Cardiac fibroblast (primary cell): ENCODE data around the gene CARD14.

Experiments
- DNase-seq, 2 donors: peaks; one replicate each; pipeline versions ENCODE4 v3.0.0 to v3.0.0-alpha.2; 2010; ENCODE audit warnings: low read depth in 2 of 2
- H3K4me3 ChIP-seq, 2 donors: replicated peaks in 1 of 2; 1 replicate in 1 of 2; 2 replicates in 1 of 2; pipeline ENCODE4 v1.5.1; 2011; ENCODE audit warnings: low read depth in 2 of 2, low read length in 2 of 2, mild to moderate bottlenecking in 2 of 2, moderate library complexity in 1 of 2
- CTCF ChIP-seq: IDR thresholded peaks from one replicate; pipeline ENCODE4 v1.5.1; 2011; ENCODE audit warnings: low read depth, mild to moderate bottlenecking, low read length, inconsistent platforms

Gene CARD14

DNA sequence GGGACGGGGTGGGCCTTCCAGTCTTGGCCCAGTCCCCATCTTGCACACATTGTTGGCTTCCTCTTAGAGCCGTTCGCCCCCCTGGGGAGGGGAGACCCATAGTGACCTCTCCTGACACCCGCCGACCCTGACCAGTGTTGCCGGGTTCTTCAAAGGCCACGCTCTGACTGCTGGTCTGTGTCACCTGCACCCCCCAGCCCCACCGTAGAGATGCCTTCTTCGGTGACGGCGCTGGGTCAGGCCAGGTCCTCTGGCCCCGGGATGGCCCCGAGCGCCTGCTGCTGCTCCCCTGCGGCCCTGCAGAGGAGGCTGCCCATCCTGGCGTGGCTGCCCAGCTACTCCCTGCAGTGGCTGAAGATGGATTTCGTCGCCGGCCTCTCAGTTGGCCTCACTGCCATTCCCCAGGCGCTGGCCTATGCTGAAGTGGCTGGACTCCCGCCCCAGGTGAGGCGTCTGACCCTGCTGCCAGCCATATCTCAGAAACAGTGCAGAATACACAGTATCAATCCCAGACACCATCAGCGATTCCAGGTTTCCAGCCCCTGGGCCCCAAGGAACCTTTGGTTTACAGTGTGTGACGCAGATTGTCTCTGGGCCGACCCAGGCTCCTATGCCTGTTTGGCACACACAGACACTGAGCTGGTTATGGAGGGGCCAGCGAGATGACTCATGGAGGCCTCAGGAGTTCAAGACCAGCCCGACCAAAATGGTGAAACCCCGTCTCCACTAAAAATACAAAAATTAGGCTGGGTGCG is 51.7 kb downstream of the CARD14 start:
- H3K4me3 ChIP-seq = peak overlapping the region; percentile 82 to 90
- DNase-seq = no peak
- TF ChIP-seq CTCF = no peak

- no peak overlapping the region for H3K4me3 ChIP-seq
- no peak for TF ChIP-seq CTCF
- no peak for DNase-seq
Measured at GRCh38 chr17:80222376-80223141, 52.7 kb downstream of the CARD14 start.

DNA sequence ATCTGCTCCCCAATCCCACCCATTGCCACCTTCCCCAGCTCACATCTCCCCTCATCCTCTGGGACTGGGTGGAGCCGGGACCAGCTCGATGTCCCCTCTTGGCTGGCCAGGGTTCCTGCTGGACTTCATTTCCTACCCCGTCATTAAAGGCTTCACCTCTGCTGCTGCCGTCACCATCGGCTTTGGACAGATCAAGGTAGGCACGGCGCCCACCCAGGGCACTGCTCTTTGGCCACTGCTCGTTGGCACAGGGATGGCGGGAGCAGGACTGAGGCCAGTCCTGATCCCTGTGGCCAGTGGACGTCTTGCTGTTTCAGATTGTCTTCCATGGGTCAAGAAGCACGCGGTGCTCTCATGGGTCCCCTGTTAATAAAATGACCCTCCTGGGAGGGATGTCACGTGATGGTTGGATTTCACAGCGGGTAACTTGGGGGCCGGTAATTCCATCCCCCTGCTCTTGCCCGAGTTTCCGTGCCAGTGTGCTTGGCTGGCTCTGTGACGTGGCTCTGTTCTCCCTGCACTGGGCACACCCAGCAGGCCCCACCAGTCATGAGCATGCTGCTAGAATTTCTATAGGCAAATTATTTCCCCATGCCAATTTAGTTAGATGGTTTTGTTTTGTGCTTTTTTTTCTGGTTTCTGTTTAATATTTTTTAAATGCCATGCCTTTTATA is 53.4 kb downstream of the CARD14 start:
- no peak overlapping the region for H3K4me3 ChIP-seq
- no peak for TF ChIP-seq CTCF
- no peak for DNase-seq

DNA sequence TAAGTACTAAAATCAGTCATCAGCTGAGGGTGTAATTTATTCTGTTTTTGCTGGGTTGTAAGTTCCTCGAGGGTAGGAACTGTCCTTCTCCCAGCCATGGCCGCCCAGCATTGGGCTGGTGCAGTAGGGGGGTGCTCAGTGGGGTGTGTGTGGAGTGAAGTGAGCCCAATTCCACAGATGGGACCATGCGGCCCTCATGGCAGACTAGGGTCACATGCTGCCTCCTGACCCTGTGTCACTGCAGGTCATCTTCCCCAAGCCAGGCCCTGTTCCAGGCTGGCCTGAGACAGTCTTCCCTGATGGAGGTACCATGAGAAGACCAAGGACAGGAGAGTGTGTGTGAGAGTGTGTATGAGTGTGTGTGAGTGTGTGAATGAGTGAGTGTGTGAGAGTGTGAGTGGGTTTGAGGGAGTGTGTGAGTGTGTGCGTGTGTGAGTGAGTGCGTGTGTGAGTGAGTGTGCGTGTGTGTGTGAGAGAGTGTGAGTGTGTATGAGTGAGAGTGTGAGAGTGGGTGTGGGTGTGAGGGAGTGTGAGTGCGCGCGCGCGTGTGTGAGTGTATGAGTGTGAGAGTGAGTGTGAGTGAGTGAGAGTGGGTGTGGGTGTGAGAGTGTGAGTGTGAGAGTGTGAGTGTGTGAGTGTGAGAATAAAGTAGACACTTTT is 54.1 kb downstream of the CARD14 start:
- no peak overlapping the region for H3K4me3 ChIP-seq
- no peak for DNase-seq
- no peak for TF ChIP-seq CTCF

- no peak for TF ChIP-seq CTCF
- DNase-seq = no peak
- H3K4me3 ChIP-seq = no peak overlapping the region
Measured at GRCh38 chr17:80224683-80225082, 54.9 kb downstream of the CARD14 start.

- no peak overlapping the region for H3K4me3 ChIP-seq
- no peak for TF ChIP-seq CTCF
- no peak for DNase-seq
Measured at GRCh38 chr17:80225230-80225629, 55.4 kb downstream of the CARD14 start.
